ENCODE results near the gene TMEM51. TPM values are rescaled to one million over a fixed set of nuclear protein-coding genes. Genes with fewer than 3 reads are reported as not detected.

Gene TMEM51
- total and polyA plus RNA-seq, 9 of the 15 experiments (the other 6 are each of a cell fraction or from before 2014, with no cell fraction given): 0.06 to 1.4 (median 0.58) TPM

GRCh38 chr1:15106608-15107007 is 46.9 kb upstream of the TMEM51 start (continued):
- TF ChIP-seq RREB1 (CRISPR knock-in tag; IDR thresholded peaks at IDR 0.05) (no peak), TRIM24 (IDR thresholded peaks at IDR 0.05) (no peak), USF1 (CRISPR knock-in tag; IDR thresholded peaks at IDR 0.05) (peak; percentile 9; the same call in 1 of the 2 replicates), ESRRA (IDR thresholded peaks at IDR 0.05; ENCODE audit: borderline replicate concordance, low read depth) (no peak), ATF3 (IDR thresholded peaks at IDR 0.05) (peak; percentile 98), ATF3 (CRISPR knock-in tag; conservative IDR thresholded peaks at IDR 0.05) (no peak), THRAP3 (IDR thresholded peaks at IDR 0.05; ENCODE audit: borderline replicate concordance) (no peak), ILF3 (IDR thresholded peaks at IDR 0.05; ENCODE audit: borderline replicate concordance) (no peak), E2F8 (IDR thresholded peaks at IDR 0.05; ENCODE audit: low read depth, partially characterized antibody) (no peak), CREM (IDR thresholded peaks at IDR 0.05; ENCODE audit: low read depth) (peak; percentile 74), NFIX (CRISPR knock-in tag; IDR thresholded peaks at IDR 0.05; ENCODE audit: low read depth) (peak; percentile 62)
